SJCRH30 (cell line): ENCODE data around the gene GRIA3. TPM values are rescaled to one million over a fixed set of nuclear protein-coding genes. Genes with fewer than 3 reads are reported as not detected.
A peak's percentile ranks its signal among the peaks of the same experiment; 100 is the strongest.

ENCODE experiments used
- DNase-seq, 2 experiments: peaks; one replicate each; pipeline ENCODE4 v3.0.0-alpha.2; 2015 to 2020
- H3K27ac ChIP-seq: fragments of 250-450 bp; sonication (Bioruptor Pico); 2 replicates; pipeline ENCODE4 v1.5.1; 2020; ENCODE audit warnings: mild to moderate bottlenecking, moderate library complexity
- H3K27me3 ChIP-seq: fragments of 250-450 bp; sonication (Bioruptor Pico); 2 replicates; pipeline ENCODE4 v1.5.1; 2020; ENCODE audit warnings: mild to moderate bottlenecking, moderate library complexity
- H3K36me3 ChIP-seq: fragments of 250-450 bp; sonication (Bioruptor Pico); 2 replicates; pipeline ENCODE4 v1.5.1; 2020; ENCODE audit warnings: mild to moderate bottlenecking, moderate library complexity
- H3K4me1 ChIP-seq: fragments of 250-450 bp; sonication (Bioruptor Pico); 2 replicates; pipeline ENCODE4 v1.5.1; 2020; ENCODE audit warnings: mild to moderate bottlenecking, moderate library complexity
- H3K4me3 ChIP-seq: fragments of 250-450 bp; sonication (Bioruptor Pico); 2 replicates; pipeline ENCODE4 v1.5.1; 2020; ENCODE audit warnings: mild to moderate bottlenecking, moderate library complexity
- H3K9me3 ChIP-seq: fragments of 250-450 bp; sonication (Bioruptor Pico); replicated peaks from 2 replicates; pipeline ENCODE4 v1.5.1; 2020; ENCODE audit warnings: mild to moderate bottlenecking, moderate library complexity
- total RNA-seq: library from RNA; depleted of rRNA; stranded (reverse); fragments of >200 nt; shearing (Covaris generic); gene quantifications from 2 replicates; pipeline ENCODE4 v1.2.3, GENCODE V29; 2014

The GRIA3 gene
- total RNA-seq, 1 experiment from 2014 or later, result not detected

GRCh38 chrX:123181233-123181914 lies 2.7 kb upstream of the GRIA3 start:
- Histone ChIP-seq H3K36me3 (no peaks in the 10 kb centered on the region), H3K9me3 (no peaks in the 10 kb centered on the region), H3K4me1 (no peaks in the 10 kb centered on the region), H3K27ac (no peak overlapping the region), H3K27me3 (no peaks in the 10 kb centered on the region), H3K4me3 (no peak overlapping the region)
- no peak for DNase-seq

GRCh38 chrX:123184866-123185276 lies 793 bp downstream of the GRIA3 start:
- DNase-seq, result no peak
- Histone ChIP-seq H3K27me3 (no peaks in the 10 kb centered on the region), H3K27ac (no peak overlapping the region), H3K4me3 (no peak overlapping the region), H3K36me3 (no peaks in the 10 kb centered on the region), H3K9me3 (no peaks in the 10 kb centered on the region), H3K4me1 (no peaks in the 10 kb centered on the region)

GRCh38 chrX:123185721-123186120 lies 1.6 kb downstream of the GRIA3 start:
- Histone ChIP-seq H3K9me3 (no peaks in the 10 kb centered on the region), H3K4me3 (no peak overlapping the region), H3K27ac (no peak overlapping the region), H3K4me1 (no peaks in the 10 kb centered on the region), H3K36me3 (no peaks in the 10 kb centered on the region), H3K27me3 (no peaks in the 10 kb centered on the region)
- DNase-seq, result no peak

GRCh38 chrX:123186801-123187200 lies 2.7 kb downstream of the GRIA3 start:
- Histone ChIP-seq H3K27ac (no peak overlapping the region), H3K36me3 (no peaks in the 10 kb centered on the region), H3K4me1 (no peaks in the 10 kb centered on the region), H3K4me3 (no peak overlapping the region), H3K9me3 (no peaks in the 10 kb centered on the region), H3K27me3 (no peaks in the 10 kb centered on the region)
- DNase-seq, result no peak

- no peaks in the 10 kb centered on the region for H3K27me3 ChIP-seq
- H3K4me1 ChIP-seq, result no peaks in the 10 kb centered on the region
- no peak overlapping the region for H3K27ac ChIP-seq
- no peak overlapping the region for H3K4me3 ChIP-seq
- H3K9me3 ChIP-seq, result no peaks in the 10 kb centered on the region
- DNase-seq, result no peak
- H3K36me3 ChIP-seq, result no peaks in the 10 kb centered on the region
Observed at GRCh38 chrX:123188081-123188480, 4.0 kb downstream of the GRIA3 start.

- Histone ChIP-seq H3K27me3 (no peaks in the 10 kb centered on the region), H3K4me3 (no peak overlapping the region), H3K9me3 (no peaks in the 10 kb centered on the region), H3K4me1 (no peaks in the 10 kb centered on the region), H3K36me3 (no peaks in the 10 kb centered on the region), H3K27ac (no peak overlapping the region)
- DNase-seq, result no peak
Observed at GRCh38 chrX:123189338-123189737, 5.3 kb downstream of the GRIA3 start.

GRCh38 chrX:123190096-123190495 lies 6.0 kb downstream of the GRIA3 start:
- Histone ChIP-seq H3K9me3 (no peaks in the 10 kb centered on the region), H3K36me3 (no peaks in the 10 kb centered on the region), H3K4me1 (no peaks in the 10 kb centered on the region), H3K27me3 (no peaks in the 10 kb centered on the region), H3K4me3 (no peak overlapping the region), H3K27ac (no peak overlapping the region)
- DNase-seq, result no peak

- DNase-seq, result no peak
- no peaks in the 10 kb centered on the region for H3K36me3 ChIP-seq
- H3K4me3 ChIP-seq, result no peak overlapping the region
- H3K4me1 ChIP-seq, result no peaks in the 10 kb centered on the region
- H3K27ac ChIP-seq, result no peak overlapping the region
- no peaks in the 10 kb centered on the region for H3K27me3 ChIP-seq
- H3K9me3 ChIP-seq, result no peaks in the 10 kb centered on the region
Observed at GRCh38 chrX:123193101-123193500, 9.0 kb downstream of the GRIA3 start.

- no peaks in the 10 kb centered on the region for H3K36me3 ChIP-seq
- H3K27me3 ChIP-seq, result no peaks in the 10 kb centered on the region
- H3K9me3 ChIP-seq, result no peaks in the 10 kb centered on the region
Observed at GRCh38 chrX:123199338-123199737, 15.3 kb downstream of the GRIA3 start.

GRCh38 chrX:123201720-123202119 lies 17.6 kb downstream of the GRIA3 start:
- Histone ChIP-seq H3K4me3 (no peak overlapping the region), H3K27me3 (no peaks in the 10 kb centered on the region), H3K9me3 (no peaks in the 10 kb centered on the region), H3K4me1 (no peaks in the 10 kb centered on the region), H3K36me3 (no peaks in the 10 kb centered on the region), H3K27ac (no peak overlapping the region)
- DNase-seq, result peak in 1 of 2 experiments; percentile 7

More at GRCh38 chrX:123199338-123199737, 15.3 kb downstream of the GRIA3 start:
- Histone ChIP-seq H3K27ac (no peak overlapping the region), H3K4me1 (no peaks in the 10 kb centered on the region), H3K4me3 (no peak overlapping the region)
- no peak for DNase-seq

- H3K36me3 ChIP-seq, result no peaks in the 10 kb centered on the region
- no peak overlapping the region for H3K27ac ChIP-seq
- no peaks in the 10 kb centered on the region for H3K4me1 ChIP-seq
- no peaks in the 10 kb centered on the region for H3K27me3 ChIP-seq
- no peak for DNase-seq
- H3K9me3 ChIP-seq, result no peaks in the 10 kb centered on the region
- H3K4me3 ChIP-seq, result no peak overlapping the region
Observed at GRCh38 chrX:123202523-123202922, 18.4 kb downstream of the GRIA3 start.

GRCh38 chrX:123203772-123204171 lies 19.7 kb downstream of the GRIA3 start:
- H3K4me1 ChIP-seq, result no peaks in the 10 kb centered on the region
- no peak overlapping the region for H3K4me3 ChIP-seq
- H3K9me3 ChIP-seq, result no peaks in the 10 kb centered on the region
- H3K27ac ChIP-seq, result no peak overlapping the region
- H3K36me3 ChIP-seq, result no peaks in the 10 kb centered on the region
- no peaks in the 10 kb centered on the region for H3K27me3 ChIP-seq
- no peak for DNase-seq

- H3K27ac ChIP-seq, result no peak overlapping the region
- no peak overlapping the region for H3K4me3 ChIP-seq
- DNase-seq, result no peak
- no peaks in the 10 kb centered on the region for H3K36me3 ChIP-seq
- no peaks in the 10 kb centered on the region for H3K4me1 ChIP-seq
- no peaks in the 10 kb centered on the region for H3K9me3 ChIP-seq
- no peaks in the 10 kb centered on the region for H3K27me3 ChIP-seq
Observed at GRCh38 chrX:123206176-123206575, 22.1 kb downstream of the GRIA3 start.

GRCh38 chrX:123210252-123210651 lies 26.2 kb downstream of the GRIA3 start:
- no peaks in the 10 kb centered on the region for H3K4me1 ChIP-seq
- no peaks in the 10 kb centered on the region for H3K36me3 ChIP-seq
- DNase-seq, result no peak

GRCh38 chrX:123215397-123216089 lies 31.5 kb downstream of the GRIA3 start:
- DNase-seq, result no peak
- H3K4me3 ChIP-seq, result no peak overlapping the region
- no peaks in the 10 kb centered on the region for H3K9me3 ChIP-seq
- no peak overlapping the region for H3K27ac ChIP-seq
- H3K36me3 ChIP-seq, result no peaks in the 10 kb centered on the region
- H3K4me1 ChIP-seq, result no peaks in the 10 kb centered on the region
- no peaks in the 10 kb centered on the region for H3K27me3 ChIP-seq

More at GRCh38 chrX:123210252-123210651, 26.2 kb downstream of the GRIA3 start:
- Histone ChIP-seq H3K27me3 (no peaks in the 10 kb centered on the region), H3K4me3 (no peak overlapping the region), H3K27ac (no peak overlapping the region), H3K9me3 (no peaks in the 10 kb centered on the region)

GRCh38 chrX:123217077-123217476 lies 33.0 kb downstream of the GRIA3 start:
- no peaks in the 10 kb centered on the region for H3K9me3 ChIP-seq
- no peak overlapping the region for H3K27ac ChIP-seq
- no peak overlapping the region for H3K4me3 ChIP-seq
- no peaks in the 10 kb centered on the region for H3K36me3 ChIP-seq
- no peak for DNase-seq
- no peaks in the 10 kb centered on the region for H3K27me3 ChIP-seq
- no peaks in the 10 kb centered on the region for H3K4me1 ChIP-seq
